Endodermal cell (in vitro differentiated cells): ENCODE measurements around the gene TNIK. TPM values are rescaled to one million over a fixed set of nuclear protein-coding genes. Genes with fewer than 3 reads are reported as not detected.

ENCODE experiments used
- DNase-seq: peaks from one replicate; pipeline ENCODE4 v3.0.0-alpha.2; 2017
- H3K27ac ChIP-seq: 2 replicates; pipeline ENCODE4 v1.5.1; 2013; ENCODE audit warnings: mild to moderate bottlenecking, low read depth, low read length, moderate library complexity
- H3K27me3 ChIP-seq: 2 replicates; pipeline ENCODE4 v1.6.1; 2013; ENCODE audit warnings: mild to moderate bottlenecking, low read length, moderate library complexity; ENCODE audit not compliant: insufficient read depth, control insufficient read depth, poor library complexity, severe bottlenecking
- H3K36me3 ChIP-seq: 2 replicates; pipeline ENCODE4 v1.7.0; 2013; ENCODE audit warnings: mild to moderate bottlenecking, low read length, moderate library complexity; ENCODE audit not compliant: control insufficient read depth, insufficient read depth
- H3K4me1 ChIP-seq: one replicate; pipeline ENCODE4 v1.7.0; 2013; ENCODE audit warnings: low read length; ENCODE audit not compliant: control insufficient read depth, insufficient read depth
- H3K4me3 ChIP-seq: 2 replicates; pipeline ENCODE4 v1.5.1; 2013; ENCODE audit warnings: mild to moderate bottlenecking, low read length, moderate library complexity
- H3K9ac ChIP-seq: 2 replicates; pipeline ENCODE4 v1.6.1; 2013; ENCODE audit warnings: mild to moderate bottlenecking, low read length, moderate library complexity; ENCODE audit not compliant: poor library complexity, severe bottlenecking; ENCODE audit errors: extremely low read depth
- H3K9me3 ChIP-seq: 2 replicates; pipeline ENCODE4 v1.6.1; 2013; ENCODE audit warnings: mild to moderate bottlenecking, low read length, moderate library complexity; ENCODE audit not compliant: control insufficient read depth
- H3K27ac Mint-ChIP-seq: 2 replicates; pipeline ENCODE4 v1.8.0; 2020; ENCODE audit warnings: mixed read lengths
- H3K27me3 Mint-ChIP-seq: 2 replicates; pipeline ENCODE4 v1.8.0; 2021; ENCODE audit warnings: mild to moderate bottlenecking, mixed read lengths; ENCODE audit not compliant: insufficient read depth
- H3K36me3 Mint-ChIP-seq: 2 replicates; pipeline ENCODE4 v1.8.0; 2020; ENCODE audit warnings: low read depth, mixed read lengths
- H3K4me1 Mint-ChIP-seq: 2 replicates; pipeline ENCODE4 v1.8.0; 2020; ENCODE audit warnings: mixed read lengths
- H3K4me3 Mint-ChIP-seq: 2 replicates; pipeline ENCODE4 v1.8.0; 2020; ENCODE audit warnings: mild to moderate bottlenecking, moderate library complexity, mixed read lengths
- H3K9me3 Mint-ChIP-seq: 2 replicates; pipeline ENCODE4 v1.8.0; 2020; ENCODE audit warnings: mild to moderate bottlenecking, mixed read lengths
- CTCF ChIP-seq: fragments of 200-600 bp; sonication (generic); conservative IDR thresholded peaks from 2 replicates; pipeline ENCODE4 v1.5.0; 2021; ENCODE audit warnings: antibody characterized with exemption, mild to moderate bottlenecking
- WGBS, 2 experiments: methylation state at CpG; one replicate each; pipeline versions ENCODE4 v1.1.5 to v1.1.7; 2013; ENCODE audit warnings: missing lambda C conversion rate in 2 of 2, mixed read lengths in 1 of 2; ENCODE audit not compliant: insufficient coverage in 1 of 2, insufficient read length in 1 of 2; 5-methylcytosine and 5-hydroxymethylcytosine counted together
- total RNA-seq, 2 donors: library from RNA; stranded (reverse); fragmentation: NEBNext Ultra II Directional in 1 of 2; extraction: Animal tissue kit (Norgen Biotek cat#: 25700) in 1 of 2; gene quantifications; 2 replicates in 1 of 2; 3 replicates in 1 of 2; pipeline ENCODE4 v1.2.1, GENCODE V29; 2021

TNIK gene
- total RNA-seq, 2 donors from 2014 or later, result 12.2 to 14.9 TPM

- H3K9me3 Mint-ChIP-seq, result no peaks in the 10 kb centered on the region
- Histone ChIP-seq H3K4me1 (no peaks in the 10 kb centered on the region), H3K9me3 (no peaks in the 10 kb centered on the region), H3K36me3 (no peaks in the 10 kb centered on the region), H3K27ac (no peak overlapping the region), H3K27me3 (no peaks in the 10 kb centered on the region), H3K4me3 (no peak overlapping the region), H3K9ac (no peak overlapping the region)
- H3K36me3 Mint-ChIP-seq, result no peaks in the 10 kb centered on the region
- H3K27ac Mint-ChIP-seq, result no peak overlapping the region
- no peak for DNase-seq
- H3K4me3 Mint-ChIP-seq, result no peak overlapping the region
- H3K4me1 Mint-ChIP-seq, result peaks cover 9% of the 10 kb centered on the region
- TF ChIP-seq CTCF, result no peak
- H3K27me3 Mint-ChIP-seq, result no peaks in the 10 kb centered on the region
- 88 to 100% methylated on average over 1 of the region's 1 CpG for WGBS, 2 experiments
Observed at GRCh38 chr3:171266740-171267073, 193.5 kb downstream of the TNIK start.

GRCh38 chr3:171266034-171266739 is 194.0 kb downstream of the TNIK start:
- Histone ChIP-seq H3K9ac (no peak overlapping the region), H3K36me3 (no peaks in the 10 kb centered on the region), H3K27ac (no peak overlapping the region), H3K4me3 (no peak overlapping the region), H3K9me3 (no peaks in the 10 kb centered on the region), H3K4me1 (no peaks in the 10 kb centered on the region), H3K27me3 (no peaks in the 10 kb centered on the region)
- H3K36me3 Mint-ChIP-seq, result no peaks in the 10 kb centered on the region
- peak overlapping the region; percentile 63 for H3K27ac Mint-ChIP-seq
- H3K27me3 Mint-ChIP-seq, result no peaks in the 10 kb centered on the region
- TF ChIP-seq CTCF, result no peak
- no peak for DNase-seq
- WGBS, 2 experiments, result 76 to 86% methylated on average over 4 of the region's 4 CpGs
- no peaks in the 10 kb centered on the region for H3K9me3 Mint-ChIP-seq
- H3K4me3 Mint-ChIP-seq, result no peak overlapping the region
- peaks cover 9% of the 10 kb centered on the region for H3K4me1 Mint-ChIP-seq

- H3K9me3 Mint-ChIP-seq, result no peaks in the 10 kb centered on the region
- no peaks in the 10 kb centered on the region for H3K27me3 ChIP-seq
- no peak overlapping the region for H3K9ac ChIP-seq
- WGBS, 2 experiments, result 91 to 100% methylated on average over 3 to 6 of the region's 6 CpGs
- H3K4me1 Mint-ChIP-seq, result peaks cover 15% of the 10 kb centered on the region
- no peaks in the 10 kb centered on the region for H3K36me3 Mint-ChIP-seq
- H3K4me3 Mint-ChIP-seq, result no peak overlapping the region
- no peak overlapping the region for H3K4me3 ChIP-seq
- H3K27ac ChIP-seq, result no peak overlapping the region
- TF ChIP-seq CTCF, result no peak
- H3K9me3 ChIP-seq, result no peaks in the 10 kb centered on the region
- no peaks in the 10 kb centered on the region for H3K4me1 ChIP-seq
- DNase-seq, result no peak
- H3K36me3 ChIP-seq, result no peaks in the 10 kb centered on the region
- no peaks in the 10 kb centered on the region for H3K27me3 Mint-ChIP-seq
- H3K27ac Mint-ChIP-seq, result no peak overlapping the region
Observed at GRCh38 chr3:171264758-171265157, 195.4 kb downstream of the TNIK start.
